Measurements from ENCODE around the gene CCDC54. TPM values are rescaled to one million over a fixed set of nuclear protein-coding genes. Genes with fewer than 3 reads are reported as not detected.

CCDC54 gene
- total RNA-seq, 1 experiment from 2014 or later: not detected

DNA sequence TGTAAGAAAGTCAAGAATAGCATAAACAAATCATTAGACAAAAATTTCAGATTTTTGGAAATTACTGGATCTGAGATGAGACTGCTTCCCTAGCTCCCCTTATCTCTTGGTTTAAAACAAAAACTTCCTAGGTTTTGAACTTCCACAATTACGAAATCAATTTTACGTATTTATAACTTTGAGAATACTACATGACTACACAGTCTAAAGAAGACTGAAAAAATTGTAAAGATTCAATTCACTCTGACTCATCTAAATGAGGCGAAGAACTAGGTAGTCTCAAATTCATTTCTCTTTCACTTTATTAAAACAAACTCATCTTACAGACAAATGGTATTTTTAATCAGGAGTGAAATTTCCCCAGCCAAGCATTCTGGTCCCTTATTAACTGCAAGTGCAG is 10.3 kb downstream of the CCDC54 start:
- no CpG with 5 or more reads among the region's 3 CpGs for WGBS (ENCODE audit: extremely low coverage, insufficient read length, low lambda C conversion rate)
- no peak overlapping the region for H2AK5ac ChIP-seq (ENCODE audit: insufficient read length, low read length)
- no peak for DNase-seq
- no peak overlapping the region for H3K14ac ChIP-seq (ENCODE audit: insufficient read depth, low read length)
- no peak overlapping the region for H2BK120ac ChIP-seq (ENCODE audit: low read depth, low read length, poor library complexity, severe bottlenecking)
- no peak overlapping the region for H4K5ac ChIP-seq (ENCODE audit: insufficient read length, low read depth, low read length)
- H4K8ac ChIP-seq (replicated peaks; ENCODE audit: insufficient read length, low read depth, low read length): no peak overlapping the region
- H2BK20ac ChIP-seq (ENCODE audit: low read depth, low read length, poor library complexity, severe bottlenecking): no peak overlapping the region
- H3K23ac ChIP-seq (ENCODE audit: insufficient read length, low read depth, low read length): no peak overlapping the region
- H4K20me1 ChIP-seq (ENCODE audit: control insufficient read depth, insufficient read depth, insufficient read length): no peaks in the 10 kb centered on the region
- H3K4me1 ChIP-seq (ENCODE audit: insufficient read depth, low read length): peaks cover 15% of the 10 kb centered on the region
- H4K91ac ChIP-seq (ENCODE audit: insufficient read length, low read depth, low read length): no peak overlapping the region
- H3K79me1 ChIP-seq (ENCODE audit: insufficient read depth, low read depth, low read length, poor library complexity, severe bottlenecking): no peaks in the 10 kb centered on the region
- H3T11ph ChIP-seq (ENCODE audit: low read length): no peak overlapping the region
- no peaks in the 10 kb centered on the region; a peak in 1 of 5 replicates for H3K9me3 Mint-ChIP-seq
- H3K4me2 ChIP-seq (ENCODE audit: insufficient read depth, insufficient read length, low read length): no peak overlapping the region
- no peaks in the 10 kb centered on the region for H3K9me3 ChIP-seq (ENCODE audit: control insufficient read depth, low read depth, low read length)
- no peak overlapping the region for H2BK5ac ChIP-seq (ENCODE audit: insufficient read length, low read length)
- H3K4me1 Mint-ChIP-seq: peaks cover 36 to 37% of the 10 kb centered on the region in 2 experiments
- H3K27ac Mint-ChIP-seq: no peak overlapping the region
- H3K4me3 Mint-ChIP-seq: no peak overlapping the region
- no peak overlapping the region for H3K27ac ChIP-seq (ENCODE audit: insufficient read length, low read depth, low read length)
- no peak overlapping the region for H3K4ac ChIP-seq (ENCODE audit: low read depth, low read length)
- no peaks in the 10 kb centered on the region for H3K27me3 Mint-ChIP-seq (ENCODE audit: low read depth)
- H3K36me3 Mint-ChIP-seq (ENCODE audit: insufficient read depth in 1 of 3, low read depth in 3 of 3): no peaks in the 10 kb centered on the region
- H3K18ac ChIP-seq (ENCODE audit: insufficient read length, low read depth, low read length): no peak overlapping the region
- TF ChIP-seq, protein P1, sequence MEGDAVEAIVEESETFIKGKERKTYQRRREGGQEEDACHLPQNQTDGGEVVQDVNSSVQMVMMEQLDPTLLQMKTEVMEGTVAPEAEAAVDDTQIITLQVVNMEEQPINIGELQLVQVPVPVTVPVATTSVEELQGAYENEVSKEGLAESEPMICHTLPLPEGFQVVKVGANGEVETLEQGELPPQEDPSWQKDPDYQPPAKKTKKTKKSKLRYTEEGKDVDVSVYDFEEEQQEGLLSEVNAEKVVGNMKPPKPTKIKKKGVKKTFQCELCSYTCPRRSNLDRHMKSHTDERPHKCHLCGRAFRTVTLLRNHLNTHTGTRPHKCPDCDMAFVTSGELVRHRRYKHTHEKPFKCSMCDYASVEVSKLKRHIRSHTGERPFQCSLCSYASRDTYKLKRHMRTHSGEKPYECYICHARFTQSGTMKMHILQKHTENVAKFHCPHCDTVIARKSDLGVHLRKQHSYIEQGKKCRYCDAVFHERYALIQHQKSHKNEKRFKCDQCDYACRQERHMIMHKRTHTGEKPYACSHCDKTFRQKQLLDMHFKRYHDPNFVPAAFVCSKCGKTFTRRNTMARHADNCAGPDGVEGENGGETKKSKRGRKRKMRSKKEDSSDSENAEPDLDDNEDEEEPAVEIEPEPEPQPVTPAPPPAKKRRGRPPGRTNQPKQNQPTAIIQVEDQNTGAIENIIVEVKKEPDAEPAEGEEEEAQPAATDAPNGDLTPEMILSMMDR (conservative IDR thresholded peaks at IDR 0.05): no peak
- no peak overlapping the region for H2AFZ ChIP-seq (ENCODE audit: low read length)
- H3K56ac ChIP-seq (ENCODE audit: insufficient read length, low read depth, low read length): no peak overlapping the region
- H3K79me2 ChIP-seq (ENCODE audit: insufficient read depth, low read length): no peaks in the 10 kb centered on the region
- H2BK12ac ChIP-seq (ENCODE audit: insufficient read length, low read depth, low read length): no peak overlapping the region
- H3K9ac ChIP-seq (ENCODE audit: extremely low read depth, insufficient read length, low read length): no peak overlapping the region
- H2BK15ac ChIP-seq (ENCODE audit: low read depth, low read length): no peak overlapping the region
- H3K23me2 ChIP-seq (ENCODE audit: insufficient read length, low read depth, low read length, poor library complexity, severe bottlenecking): no peaks in the 10 kb centered on the region
- no peaks in the 10 kb centered on the region for H3K27me3 ChIP-seq (ENCODE audit: insufficient read depth, low read length)

All from H9 (cell line).